HepG2 (cell line): ENCODE results near the gene DNASE1L2. TPM values are rescaled to one million over a fixed set of nuclear protein-coding genes. Genes with fewer than 3 reads are reported as not detected.
A peak's percentile ranks its signal among the peaks of the same experiment; 100 is the strongest.

Experiments used
- MTA3 ChIP-seq: sonication (generic); formaldehyde crosslinking; IDR thresholded peaks from 2 replicates; pipeline ENCODE4 v1.4.0; 2020; ENCODE audit warnings: missing genetic modification reagents
- MXI1 ChIP-seq: IDR thresholded peaks from 3 replicates; pipeline ENCODE4 v1.6.1; 2012; ENCODE audit warnings: low read depth, low read length, inconsistent platforms, borderline replicate concordance
- RNF2 ChIP-seq: fragments of 450-650 bp; conservative IDR thresholded peaks from 2 replicates; pipeline ENCODE4 v1.6.1; 2016; ENCODE audit warnings: low read depth
- TMF1 ChIP-seq: sonication (generic); formaldehyde crosslinking; IDR thresholded peaks from 2 replicates; pipeline ENCODE4 v1.8.1; 2022; ENCODE audit warnings: low read depth, missing genetic modification reagents
- ZMYM2 ChIP-seq: sonication (generic); formaldehyde crosslinking; IDR thresholded peaks from 2 replicates; pipeline ENCODE4 v1.8.0; 2022; ENCODE audit warnings: mild to moderate bottlenecking, missing genetic modification reagents
- ZNF318 ChIP-seq: sonication (generic); formaldehyde crosslinking; IDR thresholded peaks from 2 replicates; pipeline ENCODE4 v1.4.0; 2020; ENCODE audit warnings: mild to moderate bottlenecking, missing genetic modification reagents
- ZNF350 ChIP-seq: sonication (generic); formaldehyde crosslinking; IDR thresholded peaks from 2 replicates; pipeline ENCODE4 v1.4.0; 2020; ENCODE audit warnings: mild to moderate bottlenecking, low read depth, missing genetic modification reagents, borderline replicate concordance
- ZNF484 ChIP-seq: sonication (generic); formaldehyde crosslinking; IDR thresholded peaks from 2 replicates; pipeline ENCODE4 v1.5.1; 2020; ENCODE audit warnings: mild to moderate bottlenecking, low read depth, missing genetic modification reagents, borderline replicate concordance
- polyA plus RNA-seq, 8 experiments: library from polyadenylated mRNA; depleted of rRNA in 3 of 8; stranded (reverse) in 7 of 8; unstranded in 1 of 8; fragments of >200 nt; fragmentation: Illumina TruSeq in 4 of 8; extraction: Trizol in 4 of 8; gene quantifications; 2 replicates each; pipeline versions ENCODE4 v1.2.1 to v1.2.3, GENCODE V29; 2011 to 2016; ENCODE audit warnings: low read depth in 4 of 8, missing spikeins in 1 of 8, mixed read lengths in 1 of 8; ENCODE audit not compliant: insufficient read depth in 1 of 8
- total RNA-seq, 5 experiments: library from RNA; depleted of rRNA; stranded (reverse); fragments of >200 nt; fragmentation: Illumina TruSeq; extraction: Trizol; gene quantifications; 2 replicates each; pipeline ENCODE4 v1.2.3, GENCODE V29; 2016; ENCODE audit warnings: low read depth in 1 of 5
- TF ChIP-seq, protein P1 (sequence below): sonication (generic); formaldehyde crosslinking; IDR thresholded peaks from 2 replicates; pipeline ENCODE4 v1.4.0; 2020; ENCODE audit warnings: missing genetic modification reagents, borderline replicate concordance
- TF ChIP-seq, protein P2 (sequence below): IDR thresholded peaks from 2 replicates; pipeline ENCODE4 v1.6.1; 2016; ENCODE audit warnings: missing compliant biosample characterization, missing genetic modification reagents, borderline replicate concordance

DNASE1L2 gene
- total and polyA plus RNA-seq, 2 of the 13 experiments (the other 11 are each of a cell fraction or from before 2014, with no cell fraction given), result 0.44 to 0.50 TPM

GRCh38 chr16:2190002-2190658, 46.1 kb upstream of the DNASE1L2 start (continued):
- TF ChIP-seq, protein P1, sequence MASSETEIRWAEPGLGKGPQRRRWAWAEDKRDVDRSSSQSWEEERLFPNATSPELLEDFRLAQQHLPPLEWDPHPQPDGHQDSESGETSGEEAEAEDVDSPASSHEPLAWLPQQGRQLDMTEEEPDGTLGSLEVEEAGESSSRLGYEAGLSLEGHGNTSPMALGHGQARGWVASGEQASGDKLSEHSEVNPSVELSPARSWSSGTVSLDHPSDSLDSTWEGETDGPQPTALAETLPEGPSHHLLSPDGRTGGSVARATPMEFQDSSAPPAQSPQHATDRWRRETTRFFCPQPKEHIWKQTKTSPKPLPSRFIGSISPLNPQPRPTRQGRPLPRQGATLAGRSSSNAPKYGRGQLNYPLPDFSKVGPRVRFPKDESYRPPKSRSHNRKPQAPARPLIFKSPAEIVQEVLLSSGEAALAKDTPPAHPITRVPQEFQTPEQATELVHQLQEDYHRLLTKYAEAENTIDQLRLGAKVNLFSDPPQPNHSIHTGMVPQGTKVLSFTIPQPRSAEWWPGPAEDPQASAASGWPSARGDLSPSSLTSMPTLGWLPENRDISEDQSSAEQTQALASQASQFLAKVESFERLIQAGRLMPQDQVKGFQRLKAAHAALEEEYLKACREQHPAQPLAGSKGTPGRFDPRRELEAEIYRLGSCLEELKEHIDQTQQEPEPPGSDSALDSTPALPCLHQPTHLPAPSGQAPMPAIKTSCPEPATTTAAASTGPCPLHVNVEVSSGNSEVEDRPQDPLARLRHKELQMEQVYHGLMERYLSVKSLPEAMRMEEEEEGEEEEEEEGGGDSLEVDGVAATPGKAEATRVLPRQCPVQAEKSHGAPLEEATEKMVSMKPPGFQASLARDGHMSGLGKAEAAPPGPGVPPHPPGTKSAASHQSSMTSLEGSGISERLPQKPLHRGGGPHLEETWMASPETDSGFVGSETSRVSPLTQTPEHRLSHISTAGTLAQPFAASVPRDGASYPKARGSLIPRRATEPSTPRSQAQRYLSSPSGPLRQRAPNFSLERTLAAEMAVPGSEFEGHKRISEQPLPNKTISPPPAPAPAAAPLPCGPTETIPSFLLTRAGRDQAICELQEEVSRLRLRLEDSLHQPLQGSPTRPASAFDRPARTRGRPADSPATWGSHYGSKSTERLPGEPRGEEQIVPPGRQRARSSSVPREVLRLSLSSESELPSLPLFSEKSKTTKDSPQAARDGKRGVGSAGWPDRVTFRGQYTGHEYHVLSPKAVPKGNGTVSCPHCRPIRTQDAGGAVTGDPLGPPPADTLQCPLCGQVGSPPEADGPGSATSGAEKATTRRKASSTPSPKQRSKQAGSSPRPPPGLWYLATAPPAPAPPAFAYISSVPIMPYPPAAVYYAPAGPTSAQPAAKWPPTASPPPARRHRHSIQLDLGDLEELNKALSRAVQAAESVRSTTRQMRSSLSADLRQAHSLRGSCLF (CRISPR knock-in tag), result no peak
- no peak; the same call in 2 of the 3 replicates for TF ChIP-seq MXI1
- no peak for TF ChIP-seq ZNF318 (CRISPR knock-in tag)
- TF ChIP-seq ZNF484 (CRISPR knock-in tag), result no peak
- TF ChIP-seq, protein P2, sequence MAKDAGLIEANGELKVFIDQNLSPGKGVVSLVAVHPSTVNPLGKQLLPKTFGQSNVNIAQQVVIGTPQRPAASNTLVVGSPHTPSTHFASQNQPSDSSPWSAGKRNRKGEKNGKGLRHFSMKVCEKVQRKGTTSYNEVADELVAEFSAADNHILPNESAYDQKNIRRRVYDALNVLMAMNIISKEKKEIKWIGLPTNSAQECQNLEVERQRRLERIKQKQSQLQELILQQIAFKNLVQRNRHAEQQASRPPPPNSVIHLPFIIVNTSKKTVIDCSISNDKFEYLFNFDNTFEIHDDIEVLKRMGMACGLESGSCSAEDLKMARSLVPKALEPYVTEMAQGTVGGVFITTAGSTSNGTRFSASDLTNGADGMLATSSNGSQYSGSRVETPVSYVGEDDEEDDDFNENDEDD (CRISPR knock-in tag), result no peak
- no peak for TF ChIP-seq ZMYM2
- no peak for TF ChIP-seq MTA3
- no peak; the same call in 1 of the 2 replicates for TF ChIP-seq ZNF350 (CRISPR knock-in tag)
- TF ChIP-seq RNF2, result 0 out of 2 replicates have a peak, but pooled peaks have one; percentile 49
- 0 out of 2 replicates have a peak, but pooled peaks have one; percentile 50 for TF ChIP-seq TMF1 (CRISPR knock-in tag)
